ENCODE data around the gene SCN1A.

Gene SCN1A

GRCh38 chr2:166128156-166128505, 311 bp upstream of the SCN1A start:
- DNase-seq (ENCODE audit: low read depth) = no peak
- TF ChIP-seq, protein P1, sequence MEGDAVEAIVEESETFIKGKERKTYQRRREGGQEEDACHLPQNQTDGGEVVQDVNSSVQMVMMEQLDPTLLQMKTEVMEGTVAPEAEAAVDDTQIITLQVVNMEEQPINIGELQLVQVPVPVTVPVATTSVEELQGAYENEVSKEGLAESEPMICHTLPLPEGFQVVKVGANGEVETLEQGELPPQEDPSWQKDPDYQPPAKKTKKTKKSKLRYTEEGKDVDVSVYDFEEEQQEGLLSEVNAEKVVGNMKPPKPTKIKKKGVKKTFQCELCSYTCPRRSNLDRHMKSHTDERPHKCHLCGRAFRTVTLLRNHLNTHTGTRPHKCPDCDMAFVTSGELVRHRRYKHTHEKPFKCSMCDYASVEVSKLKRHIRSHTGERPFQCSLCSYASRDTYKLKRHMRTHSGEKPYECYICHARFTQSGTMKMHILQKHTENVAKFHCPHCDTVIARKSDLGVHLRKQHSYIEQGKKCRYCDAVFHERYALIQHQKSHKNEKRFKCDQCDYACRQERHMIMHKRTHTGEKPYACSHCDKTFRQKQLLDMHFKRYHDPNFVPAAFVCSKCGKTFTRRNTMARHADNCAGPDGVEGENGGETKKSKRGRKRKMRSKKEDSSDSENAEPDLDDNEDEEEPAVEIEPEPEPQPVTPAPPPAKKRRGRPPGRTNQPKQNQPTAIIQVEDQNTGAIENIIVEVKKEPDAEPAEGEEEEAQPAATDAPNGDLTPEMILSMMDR (IDR thresholded peaks at IDR 0.05; ENCODE audit: low read depth, low read length, missing control alignments) = no peak
- in situ Hi-C loops (cut with HindIII; ENCODE audit: low sequenced_read_pairs) = no loop called here
- H3K4me3 ChIP-seq (ENCODE audit: low read depth, low read length) = no peak overlapping the region

DNA sequence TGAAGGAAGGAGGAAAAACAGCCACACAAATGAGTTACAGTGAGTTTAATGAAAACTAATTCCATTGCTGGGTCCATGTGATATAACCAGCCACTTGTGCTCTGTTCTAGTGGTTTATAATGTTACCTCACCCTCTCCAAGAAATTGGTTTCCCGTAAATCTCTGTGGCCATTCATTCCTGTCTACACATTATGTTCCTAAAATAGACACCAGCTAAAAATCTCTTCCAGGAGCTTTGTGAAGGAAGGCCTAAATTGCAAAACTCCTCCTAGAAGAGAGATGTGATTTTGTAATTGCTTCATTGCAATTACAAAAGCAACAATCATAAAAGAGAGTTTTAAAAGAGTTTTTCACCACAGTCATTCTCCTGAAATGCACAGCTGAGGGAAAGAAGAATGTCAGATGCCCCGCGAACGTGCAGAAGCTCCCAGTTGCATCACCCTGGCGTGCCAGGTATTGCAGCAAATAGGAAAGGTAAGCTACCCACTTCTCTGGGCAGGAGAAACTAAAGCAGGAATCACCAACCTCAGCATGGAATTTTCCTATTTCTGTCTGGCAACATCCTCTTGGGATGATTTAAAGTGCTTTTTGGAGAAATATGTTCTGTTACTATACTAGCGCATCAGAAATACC, 1.7 kb downstream of the SCN1A start:
- TF ChIP-seq, protein P1 (IDR thresholded peaks at IDR 0.05; ENCODE audit: low read depth, low read length, missing control alignments) = no peak
- H3K4me3 ChIP-seq (ENCODE audit: low read depth, low read length) = no peak overlapping the region
- in situ Hi-C loops (cut with HindIII; ENCODE audit: low sequenced_read_pairs) = no loop called here
- DNase-seq (ENCODE audit: low read depth) = no peak

DNA sequence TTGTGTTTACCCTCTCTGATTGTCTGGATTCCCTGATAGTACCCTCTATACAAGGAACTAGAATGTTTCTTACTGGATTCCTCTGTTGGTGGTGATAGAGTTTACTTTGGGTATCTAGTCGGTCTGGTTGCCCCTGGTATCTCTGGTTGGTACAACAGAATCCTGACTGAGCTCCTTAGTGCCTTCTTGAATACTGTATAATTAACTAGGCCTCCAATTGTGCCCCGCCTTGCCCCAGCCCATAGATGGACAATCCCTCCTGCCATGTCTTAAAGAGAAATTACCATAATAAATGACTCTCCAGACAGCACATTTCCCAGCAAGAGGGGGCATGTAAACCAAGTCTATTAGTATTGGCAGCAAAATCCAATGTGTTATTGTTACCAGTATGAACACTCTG, 2.3 kb downstream of the SCN1A start:
- H3K4me3 ChIP-seq (ENCODE audit: low read depth, low read length) = no peak overlapping the region
- DNase-seq (ENCODE audit: low read depth) = no peak
- TF ChIP-seq, protein P1 (IDR thresholded peaks at IDR 0.05; ENCODE audit: low read depth, low read length, missing control alignments) = no peak
- in situ Hi-C loops (cut with HindIII; ENCODE audit: low sequenced_read_pairs) = no loop called here

DNA sequence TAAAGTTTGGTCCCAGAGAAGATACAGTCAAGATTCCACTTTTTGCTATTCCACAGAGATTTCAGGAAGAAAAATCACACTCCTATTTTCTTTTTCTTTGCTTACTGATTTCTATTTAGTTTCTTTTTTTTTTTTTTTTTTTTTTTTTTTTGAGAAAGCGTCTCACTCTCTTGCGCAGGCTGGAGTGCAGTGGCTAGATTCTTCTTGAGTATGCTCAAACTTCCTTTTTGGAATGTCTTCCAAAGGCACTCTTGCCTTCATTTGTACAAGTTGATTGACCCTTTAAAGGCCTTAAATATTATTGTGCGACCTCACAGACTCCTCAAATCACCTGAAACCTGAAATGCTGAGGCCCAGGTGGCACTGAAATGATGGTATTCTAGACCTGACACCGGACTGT, 9.6 kb downstream of the SCN1A start:
- in situ Hi-C loops (cut with HindIII; ENCODE audit: low sequenced_read_pairs) = no loop called here
- no peak overlapping the region for H3K4me3 ChIP-seq (ENCODE audit: low read depth, low read length)
- TF ChIP-seq, protein P1 (IDR thresholded peaks at IDR 0.05; ENCODE audit: low read depth, low read length, missing control alignments) = no peak
- DNase-seq (ENCODE audit: low read depth) = no peak

DNA sequence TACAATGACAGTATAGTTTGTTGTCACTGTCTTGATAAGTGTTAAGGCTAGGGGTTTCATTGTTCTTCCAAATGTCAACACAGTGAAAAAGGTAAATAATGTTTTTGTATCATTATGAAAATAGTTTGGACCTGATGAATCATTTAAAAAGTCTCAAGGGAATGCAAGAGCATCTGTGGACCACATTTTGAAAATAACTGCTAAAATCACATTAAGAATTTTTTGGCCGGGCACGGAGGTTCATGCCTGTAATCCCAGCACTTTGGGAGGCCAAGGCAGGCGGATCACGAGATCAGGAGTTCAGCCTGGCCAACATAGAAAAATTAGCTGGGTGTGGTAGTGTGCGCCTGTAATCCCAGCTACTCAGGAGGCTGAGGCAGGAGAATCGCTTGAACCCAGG, 10.3 kb downstream of the SCN1A start:
- TF ChIP-seq, protein P1 (IDR thresholded peaks at IDR 0.05; ENCODE audit: low read depth, low read length, missing control alignments) = no peak
- in situ Hi-C loops (cut with HindIII; ENCODE audit: low sequenced_read_pairs) = no loop called here
- no peak for DNase-seq (ENCODE audit: low read depth)
- H3K4me3 ChIP-seq (ENCODE audit: low read depth, low read length) = no peak overlapping the region

GRCh38 chr2:166115589-166115988, 12.2 kb downstream of the SCN1A start:
- in situ Hi-C loops (cut with HindIII; ENCODE audit: low sequenced_read_pairs) = no loop called here
- DNase-seq (ENCODE audit: low read depth) = no peak

More at GRCh38 chr2:166115589-166115988, 12.2 kb downstream of the SCN1A start:
- no peak overlapping the region for H3K4me3 ChIP-seq (ENCODE audit: low read depth, low read length)
- TF ChIP-seq, protein P1 (IDR thresholded peaks at IDR 0.05; ENCODE audit: low read depth, low read length, missing control alignments) = no peak

Data from astrocyte of the cerebellum (primary cell).